ENCODE results near the gene NES.

The NES gene

GRCh38 chr1:156627313-156627880 lies 49.8 kb downstream of the NES start:
- Histone ChIP-seq H3K27me3 (ENCODE audit: insufficient read depth, low read length) (peaks cover 68% of the 10 kb centered on the region), H3K4me1 (ENCODE audit: control insufficient read depth, insufficient read depth, low read length, unreplicated experiment) (no peaks in the 10 kb centered on the region), H3K4me3 (ENCODE audit: low read depth, low read length) (no peak overlapping the region), H3K36me3 (ENCODE audit: insufficient read depth, low read length) (no peaks in the 10 kb centered on the region), H3K27ac (ENCODE audit: low read depth, low read length) (no peak overlapping the region), H2AFZ (ENCODE audit: low read length, unreplicated experiment) (no peak overlapping the region), H3K79me2 (ENCODE audit: control insufficient read depth, insufficient read depth, low read length, unreplicated experiment) (no peaks in the 10 kb centered on the region)

- Histone ChIP-seq H3K27me3 (ENCODE audit: insufficient read depth, low read length) (peaks cover 56% of the 10 kb centered on the region), H3K27ac (ENCODE audit: low read depth, low read length) (no peak overlapping the region), H3K36me3 (ENCODE audit: insufficient read depth, low read length) (no peaks in the 10 kb centered on the region), H3K79me2 (ENCODE audit: control insufficient read depth, insufficient read depth, low read length, unreplicated experiment) (no peaks in the 10 kb centered on the region), H3K4me1 (ENCODE audit: control insufficient read depth, insufficient read depth, low read length, unreplicated experiment) (no peaks in the 10 kb centered on the region), H3K4me3 (ENCODE audit: low read depth, low read length) (no peak overlapping the region), H2AFZ (ENCODE audit: low read length, unreplicated experiment) (no peak overlapping the region)
These were observed 51.1 kb downstream of the NES start for GRCh38 chr1:156626079-156626438.

GRCh38 chr1:156625436-156626078 lies 51.6 kb downstream of the NES start:
- Histone ChIP-seq H3K27ac (ENCODE audit: low read depth, low read length) (no peak overlapping the region), H3K4me3 (ENCODE audit: low read depth, low read length) (peak overlapping the region; percentile 43; the same call in 1 of the 2 replicates), H3K27me3 (ENCODE audit: insufficient read depth, low read length) (peaks cover 56% of the 10 kb centered on the region), H3K36me3 (ENCODE audit: insufficient read depth, low read length) (no peaks in the 10 kb centered on the region), H3K79me2 (ENCODE audit: control insufficient read depth, insufficient read depth, low read length, unreplicated experiment) (no peaks in the 10 kb centered on the region), H3K4me1 (ENCODE audit: control insufficient read depth, insufficient read depth, low read length, unreplicated experiment) (no peaks in the 10 kb centered on the region), H2AFZ (ENCODE audit: low read length, unreplicated experiment) (no peak overlapping the region)

- H3K27ac ChIP-seq (ENCODE audit: low read depth, low read length): no peak overlapping the region
- H3K27me3 ChIP-seq (ENCODE audit: insufficient read depth, low read length): peaks cover 56% of the 10 kb centered on the region
- H3K4me1 ChIP-seq (ENCODE audit: control insufficient read depth, insufficient read depth, low read length, unreplicated experiment): no peaks in the 10 kb centered on the region
- no peaks in the 10 kb centered on the region for H3K36me3 ChIP-seq (ENCODE audit: insufficient read depth, low read length)
- no peak overlapping the region for H2AFZ ChIP-seq (ENCODE audit: low read length, unreplicated experiment)
- H3K4me3 ChIP-seq (ENCODE audit: low read depth, low read length): peak overlapping the region; percentile 68
- no peaks in the 10 kb centered on the region for H3K79me2 ChIP-seq (ENCODE audit: control insufficient read depth, insufficient read depth, low read length, unreplicated experiment)
These were observed 52.3 kb downstream of the NES start for GRCh38 chr1:156624814-156625435.

GRCh38 chr1:156623946-156624813 lies 53.0 kb downstream of the NES start:
- peaks cover 62% of the 10 kb centered on the region for H3K27me3 ChIP-seq (ENCODE audit: insufficient read depth, low read length)
- H3K79me2 ChIP-seq (ENCODE audit: control insufficient read depth, insufficient read depth, low read length, unreplicated experiment): no peaks in the 10 kb centered on the region
- H3K4me3 ChIP-seq (ENCODE audit: low read depth, low read length): peak overlapping the region; percentile 68
- no peak overlapping the region for H3K27ac ChIP-seq (ENCODE audit: low read depth, low read length)
- no peak overlapping the region for H2AFZ ChIP-seq (ENCODE audit: low read length, unreplicated experiment)
- H3K36me3 ChIP-seq (ENCODE audit: insufficient read depth, low read length): no peaks in the 10 kb centered on the region
- no peaks in the 10 kb centered on the region for H3K4me1 ChIP-seq (ENCODE audit: control insufficient read depth, insufficient read depth, low read length, unreplicated experiment)

- Histone ChIP-seq H3K79me2 (ENCODE audit: control insufficient read depth, insufficient read depth, low read length, unreplicated experiment) (no peaks in the 10 kb centered on the region), H2AFZ (ENCODE audit: low read length, unreplicated experiment) (no peak overlapping the region), H3K27me3 (ENCODE audit: insufficient read depth, low read length) (peaks cover 60% of the 10 kb centered on the region), H3K27ac (ENCODE audit: low read depth, low read length) (no peak overlapping the region), H3K4me1 (ENCODE audit: control insufficient read depth, insufficient read depth, low read length, unreplicated experiment) (no peaks in the 10 kb centered on the region), H3K36me3 (ENCODE audit: insufficient read depth, low read length) (no peaks in the 10 kb centered on the region), H3K4me3 (ENCODE audit: low read depth, low read length) (no peak overlapping the region)
These were observed 54.5 kb downstream of the NES start for GRCh38 chr1:156622581-156623297.

- H2AFZ ChIP-seq (ENCODE audit: low read length, unreplicated experiment): no peak overlapping the region
- no peaks in the 10 kb centered on the region for H3K79me2 ChIP-seq (ENCODE audit: control insufficient read depth, insufficient read depth, low read length, unreplicated experiment)
- no peak overlapping the region for H3K4me3 ChIP-seq (ENCODE audit: low read depth, low read length)
- H3K36me3 ChIP-seq (ENCODE audit: insufficient read depth, low read length): no peaks in the 10 kb centered on the region
- no peak overlapping the region for H3K27ac ChIP-seq (ENCODE audit: low read depth, low read length)
- H3K27me3 ChIP-seq (ENCODE audit: insufficient read depth, low read length): peaks cover 39% of the 10 kb centered on the region
- H3K4me1 ChIP-seq (ENCODE audit: control insufficient read depth, insufficient read depth, low read length, unreplicated experiment): peaks cover 12% of the 10 kb centered on the region
These were observed 57.6 kb downstream of the NES start for GRCh38 chr1:156619582-156619955.

GRCh38 chr1:156618853-156619581 lies 58.2 kb downstream of the NES start, which contains the start of gene HAPLN2:
TSS of gene HAPLN2 (plus strand) at chr1:156619415. CDS start at chr1:156623491, 4,076 bp downstream.
- H2AFZ ChIP-seq (ENCODE audit: low read length, unreplicated experiment): no peak within 1 kb of the TSS
- no peaks in the 10 kb centered on the region for H3K36me3 ChIP-seq (ENCODE audit: insufficient read depth, low read length)
- no peak within 1 kb of the TSS for H3K27ac ChIP-seq (ENCODE audit: low read depth, low read length)
- H3K79me2 ChIP-seq (ENCODE audit: control insufficient read depth, insufficient read depth, low read length, unreplicated experiment): no peaks in the 10 kb centered on the region
- peaks cover 33% of the 10 kb centered on the region for H3K27me3 ChIP-seq (ENCODE audit: insufficient read depth, low read length)
- H3K4me3 ChIP-seq (ENCODE audit: low read depth, low read length): no peak within 1 kb of the TSS
- peaks cover 12% of the 10 kb centered on the region for H3K4me1 ChIP-seq (ENCODE audit: control insufficient read depth, insufficient read depth, low read length, unreplicated experiment)

Measured in ACC112 (cell line).